IMR-90 (cell line): ENCODE results near the gene RDH13. TPM values are rescaled to one million over a fixed set of nuclear protein-coding genes. Genes with fewer than 3 reads are reported as not detected.
"Not testable (repeated sequence)": the region's sequence is repeated elsewhere in the genome, so short reads cannot be mapped to it uniquely, and the experiment has no call there.

Source experiments
- ATAC-seq: fragments of 200-7000 bp; cut with Tn5 transposase; 2 replicates; pipeline ENCODE4 v1.9.1; 2020; ENCODE audit warnings: low read depth, mild to moderate bottlenecking, moderate library complexity
- BruUV-seq: library from RNA; stranded (reverse); fragments of 400-500 nt; replicated peaks from 2 replicates; lab custom pipeline; 2021; lab: Mats Ljungman, UMichigan
- CTCF ChIA-PET: fragments of 300-600 bp; formaldehyde crosslinking; extraction: SDS; loops from one replicate; lab custom pipeline; 2021; ENCODE audit warnings: antibody characterized with exemption; lab: Yijun Ruan, JAX
- POLR2A ChIA-PET: fragments of 300-600 bp; sonication (Branson Sonifier 250); formaldehyde crosslinking; loops from one replicate; lab custom pipeline; 2022; ENCODE audit warnings: antibody characterized with exemption; ENCODE audit not compliant: unreplicated experiment; lab: Charles Lee
- DNase-seq: peaks from one replicate; pipeline ENCODE4 v3.0.0; 2013
- H2AFZ ChIP-seq: replicated peaks from 2 replicates; pipeline ENCODE3; 2013; ENCODE audit warnings: low read length, mild to moderate bottlenecking; ENCODE audit not compliant: poor library complexity
- H2AK5ac ChIP-seq: 2 replicates; pipeline ENCODE4 v1.6.1; 2013; ENCODE audit warnings: low read depth, low read length, inconsistent platforms
- H2AK9ac ChIP-seq: replicated peaks from 2 replicates; pipeline ENCODE3; 2013; ENCODE audit warnings: mild to moderate bottlenecking, low read depth, low read length, moderate library complexity; ENCODE audit not compliant: poor library complexity
- H2BK120ac ChIP-seq: 2 replicates; pipeline ENCODE4 v1.6.1; 2013; ENCODE audit warnings: low read depth, low read length, inconsistent platforms
- H2BK15ac ChIP-seq: 3 replicates; pipeline ENCODE4 v1.6.1; 2013; ENCODE audit warnings: low read depth, low read length, inconsistent platforms
- H2BK20ac ChIP-seq: 2 replicates; pipeline ENCODE4 v1.6.1; 2013; ENCODE audit warnings: low read depth, mild to moderate bottlenecking, inconsistent platforms, low read length, moderate library complexity
- H2BK5ac ChIP-seq: 2 replicates; pipeline ENCODE4 v1.6.1; 2013; ENCODE audit warnings: mild to moderate bottlenecking, low read depth, low read length, inconsistent platforms; ENCODE audit not compliant: poor library complexity, severe bottlenecking
- H3K14ac ChIP-seq: replicated peaks from 2 replicates; pipeline ENCODE4 v1.6.1; 2013; ENCODE audit warnings: low read depth, low read length, inconsistent platforms
- H3K18ac ChIP-seq: 2 replicates; pipeline ENCODE4 v1.6.1; 2013; ENCODE audit warnings: low read depth, low read length, control low read depth
- H3K23ac ChIP-seq: 2 replicates; pipeline ENCODE4 v1.6.1; 2013; ENCODE audit warnings: low read depth, low read length, inconsistent platforms
- H3K27ac ChIP-seq: 2 replicates; pipeline ENCODE4 v1.5.1; 2013; ENCODE audit warnings: mild to moderate bottlenecking, control low read depth, low read length; ENCODE audit not compliant: insufficient read depth
- H3K27me3 ChIP-seq: 2 replicates; pipeline ENCODE4 v1.6.1; 2013; ENCODE audit warnings: low read length; ENCODE audit not compliant: control insufficient read depth, insufficient read depth
- H3K36me3 ChIP-seq: 2 replicates; pipeline ENCODE4 v1.6.1; 2013; ENCODE audit warnings: low read length, mixed read lengths; ENCODE audit not compliant: control insufficient read depth, insufficient read depth
- H3K4ac ChIP-seq: 2 replicates; pipeline ENCODE4 v1.6.1; 2013; ENCODE audit warnings: low read depth, low read length, inconsistent platforms
- H3K4me1 ChIP-seq: 2 replicates; pipeline ENCODE4 v1.6.1; 2013; ENCODE audit warnings: low read length, mixed read lengths; ENCODE audit not compliant: control insufficient read depth, insufficient read depth
- H3K4me2 ChIP-seq: 2 replicates; pipeline ENCODE4 v1.6.1; 2013; ENCODE audit warnings: low read depth, mild to moderate bottlenecking, control low read depth, low read length, moderate library complexity
- H3K4me3 ChIP-seq: 2 replicates; pipeline ENCODE4 v1.5.1; 2013; ENCODE audit warnings: low read depth, mild to moderate bottlenecking, control low read depth, low read length, moderate library complexity; ENCODE audit not compliant: insufficient read depth
- H3K56ac ChIP-seq: 2 replicates; pipeline ENCODE4 v1.6.1; 2013; ENCODE audit warnings: low read length, inconsistent platforms; ENCODE audit not compliant: insufficient read depth; ENCODE audit errors: extremely low read depth
- H3K79me1 ChIP-seq, 2 experiments: 2 replicates each; pipeline ENCODE4 v1.6.1; 2013; ENCODE audit warnings: low read length in 2 of 2, inconsistent platforms in 1 of 2, low read depth in 1 of 2
- H3K9ac ChIP-seq: 2 replicates; pipeline ENCODE4 v1.6.1; 2013; ENCODE audit warnings: low read depth, low read length, control low read depth
- H3K9me1 ChIP-seq: 2 replicates; pipeline ENCODE4 v1.6.1; 2013; ENCODE audit warnings: low read length, inconsistent platforms; ENCODE audit not compliant: insufficient read depth
- H3K9me3 ChIP-seq: 2 replicates; pipeline ENCODE4 v1.6.1; 2013; ENCODE audit warnings: low read length; ENCODE audit not compliant: control insufficient read depth, insufficient read depth
- H4K20me1 ChIP-seq: 2 replicates; pipeline ENCODE4 v1.6.1; 2013; ENCODE audit warnings: low read length, inconsistent platforms; ENCODE audit not compliant: insufficient read depth
- H4K5ac ChIP-seq: 2 replicates; pipeline ENCODE4 v1.6.1; 2013; ENCODE audit warnings: mild to moderate bottlenecking, low read depth, low read length, control low read depth
- H4K8ac ChIP-seq, 2 experiments: 2 replicates each; pipeline ENCODE4 v1.6.1; 2013; ENCODE audit warnings: low read depth in 2 of 2, low read length in 2 of 2, control low read depth in 1 of 2, inconsistent platforms in 1 of 2
- H4K91ac ChIP-seq: 2 replicates; pipeline ENCODE4 v1.6.1; 2013; ENCODE audit warnings: low read depth, low read length, inconsistent platforms; ENCODE audit not compliant: insufficient read depth
- WGBS, 2 experiments: methylation state at CpG; one replicate each; pipeline versions ENCODE4 v1.1.5 to v1.1.7; 2013; ENCODE audit warnings: missing lambda C conversion rate in 2 of 2; ENCODE audit not compliant: insufficient read length in 1 of 2; ENCODE audit errors: extremely low coverage in 2 of 2; 5-methylcytosine and 5-hydroxymethylcytosine counted together
- dilution Hi-C: fragments of 300-500 bp; cut with HindIII; formaldehyde crosslinking; loops from one replicate; pipeline ENCODE4 v1.14.3; 2018; ENCODE audit warnings: low sequenced_read_pairs; ENCODE audit not compliant: unreplicated experiment
- in situ Hi-C: fragments of 300-500 bp; cut with MboI; formaldehyde crosslinking; loops from 3 replicates; pipeline ENCODE4 v1.14.3; 2019; ENCODE audit warnings: low sequenced_read_pairs, inconsistent platforms, mixed read lengths
- intact Hi-C: fragments of 100-400 bp; cut with micrococcal nuclease; formaldehyde crosslinking; loops from 2 replicates; pipeline ENCODE4 v1.10.0; 2022
- polyA plus RNA-seq, 3 experiments: library from polyadenylated mRNA; depleted of rRNA; stranded (reverse); fragments of >200 nt; gene quantifications; 2 replicates each; pipeline ENCODE4 v1.2.3, GENCODE V29; 2012; ENCODE audit warnings: low replicate concordance in 1 of 3
- total RNA-seq: library from RNA; depleted of rRNA; stranded (reverse); fragments of >200 nt; gene quantifications from 2 replicates; pipeline ENCODE4 v1.2.3, GENCODE V29; 2012

The RDH13 gene
- total and polyA plus RNA-seq, 2 of the 4 experiments (the other 2 are of a cell fraction): 7.5 to 7.8 TPM

DNA sequence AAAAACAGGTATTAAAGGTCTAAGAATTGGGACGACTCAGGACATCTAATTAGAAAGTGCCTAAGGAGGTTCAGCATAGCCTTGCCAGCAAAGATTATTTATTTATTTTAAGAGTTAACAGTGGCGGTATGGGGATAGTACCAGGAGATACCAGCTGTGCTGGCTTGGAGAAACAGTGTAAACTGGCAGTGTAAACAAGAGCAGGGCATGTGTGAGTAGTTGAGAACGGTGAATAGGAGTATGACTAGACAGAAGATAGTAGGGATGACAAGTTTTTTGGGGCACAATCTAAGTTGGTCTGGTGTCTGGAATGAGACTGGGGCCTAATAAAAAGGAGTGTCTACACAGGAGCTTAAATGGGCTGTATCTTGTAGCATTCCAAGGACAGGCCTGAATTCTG lies 55.4 kb downstream of the RDH13 start:
- intact Hi-C loops: not testable (repeated sequence)

DNA sequence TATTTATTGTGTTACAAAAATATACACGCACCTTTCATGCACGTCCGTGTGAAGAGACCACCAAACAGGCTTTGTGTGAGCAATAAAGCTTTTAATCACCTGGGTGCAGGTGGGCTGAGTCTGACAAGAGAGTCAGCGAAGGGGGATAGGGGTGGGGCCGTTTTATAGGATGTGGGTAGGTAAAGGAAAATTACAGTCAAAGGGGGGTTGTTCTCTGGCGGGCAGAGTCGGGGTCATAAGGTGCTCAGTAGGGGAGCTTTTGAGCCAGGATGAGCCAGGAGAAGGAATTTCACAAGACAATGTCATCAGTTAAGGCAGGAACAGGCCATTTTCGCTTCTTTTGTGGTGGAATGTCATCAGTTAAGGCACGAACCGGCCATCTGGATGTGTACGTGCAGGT lies 56.2 kb downstream of the RDH13 start:
- H3K9me1 ChIP-seq, H3K14ac ChIP-seq, H3K4me1 ChIP-seq, H3K4me2 ChIP-seq, BruUV-seq, H3K79me1 ChIP-seq, H2BK120ac ChIP-seq, H3K9me3 ChIP-seq, H3K23ac ChIP-seq, H4K5ac ChIP-seq, CTCF ChIA-PET, H2AFZ ChIP-seq, H4K91ac ChIP-seq, ATAC-seq, H3K18ac ChIP-seq, H4K8ac ChIP-seq, DNase-seq, H4K20me1 ChIP-seq, H3K4me3 ChIP-seq, H3K56ac ChIP-seq, H2AK5ac ChIP-seq, intact Hi-C loops, H2BK5ac ChIP-seq, H3K27me3 ChIP-seq, POLR2A ChIA-PET, dilution Hi-C loops, H3K9ac ChIP-seq, H3K4ac ChIP-seq, in situ Hi-C loops, H2AK9ac ChIP-seq, H3K36me3 ChIP-seq, H2BK20ac ChIP-seq, H3K27ac ChIP-seq, H2BK15ac ChIP-seq: not testable (repeated sequence)
- 74% methylated on average over 5 of the region's 11 CpGs; no CpG with 5 or more reads in 1 of the 2 experiments for WGBS, 2 experiments

More for the DNA sequence above, 55.4 kb downstream of the RDH13 start:
- H3K79me1 ChIP-seq, BruUV-seq, H3K27me3 ChIP-seq, H2BK5ac ChIP-seq, H3K56ac ChIP-seq, H2BK15ac ChIP-seq, H3K9me3 ChIP-seq, H3K36me3 ChIP-seq, POLR2A ChIA-PET, H4K8ac ChIP-seq, H3K23ac ChIP-seq, CTCF ChIA-PET, H3K14ac ChIP-seq, H3K4me2 ChIP-seq, in situ Hi-C loops, H2AK9ac ChIP-seq, H3K9me1 ChIP-seq, H3K4me1 ChIP-seq, H2BK20ac ChIP-seq, H2AK5ac ChIP-seq, dilution Hi-C loops, H3K9ac ChIP-seq, ATAC-seq, H4K91ac ChIP-seq, H2BK120ac ChIP-seq, H2AFZ ChIP-seq, H3K4me3 ChIP-seq, H3K18ac ChIP-seq, DNase-seq, H3K4ac ChIP-seq, H3K27ac ChIP-seq, H4K5ac ChIP-seq, H4K20me1 ChIP-seq: not testable (repeated sequence)
- WGBS, 2 experiments: no CpG with 5 or more reads among the region's 3 CpGs
